SK-N-SH treated with all-trans-retinoic acid at 6 μM for 48 hours (cell line): ENCODE measurements around the gene E2F7.
A peak's percentile ranks its signal among the peaks of the same experiment; 100 is the strongest.

Experiments
- ATAC-seq: fragments of 200-7000 bp; cut with Tn5 transposase; 3 replicates; pipeline ENCODE4 v1.9.1; 2020; ENCODE audit warnings: mild to moderate bottlenecking, moderate library complexity
- ARNTL ChIP-seq: fragments of 450-650 bp; formaldehyde crosslinking; IDR thresholded peaks from 2 replicates; pipeline ENCODE4 v1.5.0; 2020; ENCODE audit warnings: low read depth, mild to moderate bottlenecking, moderate library complexity, borderline replicate concordance
- BACH2 ChIP-seq: fragments of 250-450 bp; sonication (Bioruptor Pico); IDR thresholded peaks from 2 replicates; pipeline ENCODE4 v1.9.0; 2021; ENCODE audit warnings: mild to moderate bottlenecking, borderline replicate concordance
- CREB5 ChIP-seq: fragments of 250-450 bp; sonication (Bioruptor Pico); IDR thresholded peaks from 2 replicates; pipeline ENCODE4 v1.5.1; 2020; ENCODE audit warnings: low read depth, mild to moderate bottlenecking, moderate library complexity
- CSDC2 ChIP-seq: fragments of 250-450 bp; sonication (Bioruptor Pico); IDR thresholded peaks from 2 replicates; pipeline ENCODE4 v1.5.0; 2020; ENCODE audit warnings: mild to moderate bottlenecking, moderate library complexity
- CSRNP3 ChIP-seq: fragments of 250-450 bp; sonication (Bioruptor Pico); IDR thresholded peaks from 2 replicates; pipeline ENCODE4 v1.5.1; 2021; ENCODE audit warnings: mild to moderate bottlenecking, moderate library complexity
- ESRRG ChIP-seq: fragments of 250-450 bp; sonication (Bioruptor Pico); IDR thresholded peaks from 2 replicates; pipeline ENCODE4 v1.6.1; 2021; ENCODE audit warnings: mild to moderate bottlenecking
- GLIS3 ChIP-seq: fragments of 250-450 bp; sonication (Bioruptor Pico); IDR thresholded peaks from 2 replicates; pipeline ENCODE4 v1.5.0; 2020; ENCODE audit warnings: mild to moderate bottlenecking, moderate library complexity
- ISL1 ChIP-seq: fragments of 250-450 bp; sonication (Bioruptor Pico); IDR thresholded peaks from 2 replicates; pipeline ENCODE4 v2.1.2; 2022; ENCODE audit warnings: mild to moderate bottlenecking, moderate library complexity
- OSR1 ChIP-seq: fragments of 250-450 bp; sonication (Bioruptor Pico); IDR thresholded peaks from 2 replicates; pipeline ENCODE4 v1.8.0; 2022; ENCODE audit warnings: moderate library complexity, mild to moderate bottlenecking, inconsistent platforms
- PATZ1 ChIP-seq: fragments of 250-450 bp; sonication (Bioruptor Pico); IDR thresholded peaks from 2 replicates; pipeline ENCODE4 v1.8.0; 2020; ENCODE audit warnings: mild to moderate bottlenecking, moderate library complexity, borderline replicate concordance
- PPARA ChIP-seq: fragments of 250-450 bp; sonication (Bioruptor Pico); IDR thresholded peaks from 2 replicates; pipeline ENCODE4 v1.5.0; 2020; ENCODE audit warnings: mild to moderate bottlenecking, borderline replicate concordance
- RARB ChIP-seq: fragments of 250-450 bp; sonication (Bioruptor Pico); IDR thresholded peaks from 2 replicates; pipeline ENCODE4 v1.8.0; 2021; ENCODE audit warnings: mild to moderate bottlenecking, moderate library complexity
- SNAI2 ChIP-seq: fragments of 250-450 bp; sonication (Bioruptor Pico); IDR thresholded peaks from 2 replicates; pipeline ENCODE4 v1.5.0; 2020; ENCODE audit warnings: mild to moderate bottlenecking, moderate library complexity
- TOX ChIP-seq: fragments of 250-450 bp; sonication (Bioruptor Pico); IDR thresholded peaks from 2 replicates; pipeline ENCODE4 v1.8.0; 2021; ENCODE audit warnings: mild to moderate bottlenecking, moderate library complexity, borderline replicate concordance
- TSHZ2 ChIP-seq: fragments of 250-450 bp; sonication (Bioruptor Pico); IDR thresholded peaks from 2 replicates; pipeline ENCODE4 v1.5.0; 2020; ENCODE audit warnings: mild to moderate bottlenecking, moderate library complexity
- ZC3H10 ChIP-seq: fragments of 250-450 bp; sonication (Bioruptor Pico); IDR thresholded peaks from 2 replicates; pipeline ENCODE4 v1.5.1; 2021; ENCODE audit warnings: mild to moderate bottlenecking, moderate library complexity
- ZFP3 ChIP-seq: fragments of 250-450 bp; sonication (Bioruptor Pico); IDR thresholded peaks from 2 replicates; pipeline ENCODE4 v1.5.0; 2020; ENCODE audit warnings: mild to moderate bottlenecking, moderate library complexity
- ZFP30 ChIP-seq: fragments of 450-650 bp; formaldehyde crosslinking; IDR thresholded peaks from 2 replicates; pipeline ENCODE4 v1.5.0; 2022; ENCODE audit warnings: mild to moderate bottlenecking, moderate library complexity
- ZNF565 ChIP-seq: fragments of 450-650 bp; formaldehyde crosslinking; conservative IDR thresholded peaks from 2 replicates; pipeline ENCODE4 v1.5.0; 2020; ENCODE audit warnings: low read depth, mild to moderate bottlenecking, moderate library complexity
- ZNF70 ChIP-seq: fragments of 450-650 bp; formaldehyde crosslinking; IDR thresholded peaks from 2 replicates; pipeline ENCODE4 v1.5.0; 2020; ENCODE audit warnings: mild to moderate bottlenecking, moderate library complexity
- ZNF8 ChIP-seq: fragments of 450-650 bp; formaldehyde crosslinking; IDR thresholded peaks from 2 replicates; pipeline ENCODE4 v1.5.0; 2020; ENCODE audit warnings: mild to moderate bottlenecking, moderate library complexity

E2F7 gene

GRCh38 chr12:77033658-77034536, 31.5 kb downstream of the E2F7 start:
- no peak for ATAC-seq
- TF ChIP-seq TSHZ2 (CRISPR knock-in tag) (no peak), SNAI2 (no peak), ARNTL (CRISPR knock-in tag) (no peak), ZC3H10 (CRISPR knock-in tag) (no peak), ZFP3 (no peak), TOX (CRISPR knock-in tag) (no peak), ESRRG (no peak), CSRNP3 (CRISPR knock-in tag) (no peak), OSR1 (CRISPR knock-in tag) (no peak), CREB5 (no peak), CSDC2 (CRISPR knock-in tag) (no peak), ZFP30 (CRISPR knock-in tag) (no peak), RARB (no peak), ZNF565 (no peak), ZNF8 (CRISPR knock-in tag) (no peak), PPARA (CRISPR knock-in tag) (no peak), BACH2 (CRISPR knock-in tag) (no peak)

GRCh38 chr12:77032406-77032805, 33.0 kb downstream of the E2F7 start:
- ATAC-seq, result peak; percentile 45
- no peak for TF ChIP-seq ISL1 (CRISPR knock-in tag)
- no peak for TF ChIP-seq GLIS3
- no peak for TF ChIP-seq ARNTL (CRISPR knock-in tag)
- TF ChIP-seq ZC3H10 (CRISPR knock-in tag), result no peak
- TF ChIP-seq ZNF565, result no peak
- TF ChIP-seq TOX (CRISPR knock-in tag), result no peak
- TF ChIP-seq CSRNP3 (CRISPR knock-in tag), result no peak
- no peak for TF ChIP-seq BACH2 (CRISPR knock-in tag)
- TF ChIP-seq ESRRG, result no peak
- no peak for TF ChIP-seq ZNF8 (CRISPR knock-in tag)
- TF ChIP-seq ZFP30 (CRISPR knock-in tag), result no peak
- no peak for TF ChIP-seq ZNF70 (CRISPR knock-in tag)
- no peak for TF ChIP-seq TSHZ2 (CRISPR knock-in tag)
- TF ChIP-seq CSDC2 (CRISPR knock-in tag), result no peak
- no peak for TF ChIP-seq PATZ1 (CRISPR knock-in tag)
